GM19240 (cell line): Measurements from ENCODE around the gene CAPN12.
"Not testable (repeated sequence)": the region's sequence is repeated elsewhere in the genome, so short reads cannot be mapped to it uniquely, and the experiment has no call there.

ENCODE experiments used
- DNase-seq: peaks from one replicate; pipeline ENCODE4 v3.0.0; 2011; ENCODE audit warnings: low spot score; ENCODE audit not compliant: insufficient read length

The CAPN12 gene

GRCh38 chr19:38771569-38771968 lies 27.3 kb upstream of the CAPN12 start:
- not testable (repeated sequence) for DNase-seq

GRCh38 chr19:38770949-38771275 lies 26.6 kb upstream of the CAPN12 start:
- not testable (repeated sequence) for DNase-seq

- not testable (repeated sequence) for DNase-seq
Measured at GRCh38 chr19:38770228-38770948, 26.1 kb upstream of the CAPN12 start.

- peak; percentile 70 for DNase-seq
Measured at GRCh38 chr19:38769635-38770211, 25.4 kb upstream of the CAPN12 start.

- no peak for DNase-seq
Measured at GRCh38 chr19:38766276-38767047, 22.2 kb upstream of the CAPN12 start.

GRCh38 chr19:38765214-38765613 lies 20.9 kb upstream of the CAPN12 start:
- no peak for DNase-seq

GRCh38 chr19:38763795-38764220 lies 19.5 kb upstream of the CAPN12 start:
- no peak for DNase-seq

GRCh38 chr19:38761884-38762389 lies 17.7 kb upstream of the CAPN12 start:
- not testable (repeated sequence) for DNase-seq

GRCh38 chr19:38760805-38761517 lies 16.7 kb upstream of the CAPN12 start:
- DNase-seq, result not testable (repeated sequence)

- DNase-seq, result no peak
Measured at GRCh38 chr19:38759590-38760003, 15.3 kb upstream of the CAPN12 start.

- not testable (repeated sequence) for DNase-seq
Measured at GRCh38 chr19:38754196-38754595, 9.9 kb upstream of the CAPN12 start.

- DNase-seq, result not testable (repeated sequence)
Measured at GRCh38 chr19:38753783-38754182, 9.5 kb upstream of the CAPN12 start.

GRCh38 chr19:38745316-38745715 lies 1.0 kb upstream of the CAPN12 start:
- DNase-seq, result no peak

- no peak for DNase-seq
Measured at GRCh38 chr19:38744874-38745273, 600 bp upstream of the CAPN12 start.

- DNase-seq, result no peak
Measured at GRCh38 chr19:38743394-38744297, 628 bp downstream of the CAPN12 start.

- no peak for DNase-seq
Measured at GRCh38 chr19:38742906-38743305, 1.4 kb downstream of the CAPN12 start.

GRCh38 chr19:38742296-38742695 lies 2.0 kb downstream of the CAPN12 start:
- DNase-seq, result no peak

GRCh38 chr19:38741670-38742069 lies 2.6 kb downstream of the CAPN12 start:
- DNase-seq, result no peak

- DNase-seq, result no peak
Measured at GRCh38 chr19:38740932-38741331, 3.3 kb downstream of the CAPN12 start.

GRCh38 chr19:38740257-38740592 lies 4.0 kb downstream of the CAPN12 start:
- no peak for DNase-seq
